ENCODE measurements around the gene ATOX1. TPM values are rescaled to one million over a fixed set of nuclear protein-coding genes. Genes with fewer than 3 reads are reported as not detected.
A peak's percentile ranks its signal among the peaks of the same experiment; 100 is the strongest.

The ATOX1 gene
- total RNA-seq, 2 donors from 2014 or later: 6.3 to 39.7 TPM

- H3K9me3 ChIP-seq: no peaks in the 10 kb centered on the region
- intact Hi-C loops (cut with DNase I): no loop called here
- ATAC-seq: no peak
- H3K4me1 ChIP-seq: no peaks in the 10 kb centered on the region
- no peak for DNase-seq
- no peaks in the 10 kb centered on the region for H3K27me3 ChIP-seq
- H3K4me3 ChIP-seq: no peak overlapping the region
- H3K27ac ChIP-seq: no peak overlapping the region
- TF ChIP-seq CTCF (IDR thresholded peaks at IDR 0.05): no peak
- TF ChIP-seq POLR2A (IDR thresholded peaks at IDR 0.05): no peak
- no peaks in the 10 kb centered on the region for H3K36me3 ChIP-seq (replicated peaks in 1 of 2; ENCODE audit: insufficient read depth in 1 of 2, low read depth in 2 of 2)
Observed at GRCh38 chr5:151722546-151722945, 35.9 kb downstream of the ATOX1 start.

DNA sequence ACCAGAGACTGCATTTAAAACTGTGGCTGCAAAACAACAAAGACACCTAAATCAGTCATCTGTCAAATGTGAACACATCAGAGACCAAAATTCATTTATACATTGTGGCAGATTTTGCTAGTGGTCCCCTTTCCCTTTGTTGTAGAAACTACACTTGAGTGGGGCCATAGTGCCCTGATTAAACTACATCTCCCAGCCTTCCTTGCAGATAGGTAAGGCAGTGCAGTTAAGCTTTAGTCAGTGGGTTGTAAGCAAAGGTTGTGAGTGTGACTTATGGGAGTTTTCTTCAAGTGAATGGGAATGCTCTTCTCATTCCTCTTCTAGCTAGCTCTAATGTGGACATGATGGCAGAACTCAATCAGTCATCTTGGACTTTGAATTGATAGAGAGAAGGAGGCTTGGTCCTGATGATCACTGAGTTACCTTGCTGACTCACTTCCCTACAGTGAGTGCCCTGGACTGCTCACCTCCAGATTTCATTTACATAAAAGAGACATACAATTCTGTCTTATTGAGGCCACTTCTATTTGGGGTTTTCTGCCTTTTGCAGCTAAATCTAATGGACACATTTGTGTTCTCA, 36.5 kb downstream of the ATOX1 start:
- Histone ChIP-seq H3K4me1 (no peaks in the 10 kb centered on the region), H3K9me3 (no peaks in the 10 kb centered on the region), H3K36me3 (replicated peaks in 1 of 2; ENCODE audit: insufficient read depth in 1 of 2, low read depth in 2 of 2) (no peaks in the 10 kb centered on the region), H3K27me3 (no peaks in the 10 kb centered on the region), H3K27ac (no peak overlapping the region), H3K4me3 (no peak overlapping the region)
- TF ChIP-seq POLR2A (IDR thresholded peaks at IDR 0.05) (no peak), CTCF (IDR thresholded peaks at IDR 0.05) (no peak)
- intact Hi-C loops (cut with DNase I): no loop called here
- no peak for DNase-seq
- ATAC-seq: no peak

DNA sequence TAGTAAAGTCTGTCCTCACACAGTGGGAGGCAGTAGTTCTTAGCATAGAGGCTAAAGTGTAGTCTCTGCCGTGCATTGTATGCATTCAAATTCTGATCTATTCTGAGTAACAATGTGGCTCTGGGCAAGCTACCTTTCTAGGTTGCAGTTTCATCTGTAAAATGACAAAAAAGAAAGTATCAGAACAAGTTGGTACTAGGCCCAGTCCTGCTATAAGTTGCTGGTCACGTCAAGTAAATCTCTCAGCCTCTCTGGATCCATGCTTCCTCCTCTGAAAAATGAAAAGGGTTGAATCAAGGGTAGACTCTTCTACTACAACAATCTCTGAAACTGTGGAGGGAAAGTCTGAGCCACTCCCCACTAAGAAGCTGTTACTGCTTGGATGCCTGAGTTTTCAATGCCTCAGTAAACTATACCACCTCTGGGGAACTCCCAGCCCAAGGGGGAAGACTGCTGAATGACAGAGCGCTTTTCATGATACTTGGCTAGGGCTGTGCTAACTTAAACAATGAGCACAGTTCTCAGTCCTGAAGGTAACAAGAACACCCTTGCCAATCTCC, 37.3 kb downstream of the ATOX1 start:
- H3K9me3 ChIP-seq: no peaks in the 10 kb centered on the region
- ATAC-seq: no peak
- intact Hi-C loops (cut with DNase I): no loop called here
- 85 to 97% methylated on average over 3 of the region's 3 CpGs for WGBS, 2 donors
- H3K36me3 ChIP-seq (replicated peaks in 1 of 2; ENCODE audit: insufficient read depth in 1 of 2, low read depth in 2 of 2): no peaks in the 10 kb centered on the region
- H3K4me1 ChIP-seq: no peaks in the 10 kb centered on the region
- no peak overlapping the region for H3K4me3 ChIP-seq
- no peaks in the 10 kb centered on the region for H3K27me3 ChIP-seq
- TF ChIP-seq CTCF (IDR thresholded peaks at IDR 0.05) (no peak), POLR2A (IDR thresholded peaks at IDR 0.05) (no peak)
- no peak overlapping the region for H3K27ac ChIP-seq
- no peak for DNase-seq

DNA sequence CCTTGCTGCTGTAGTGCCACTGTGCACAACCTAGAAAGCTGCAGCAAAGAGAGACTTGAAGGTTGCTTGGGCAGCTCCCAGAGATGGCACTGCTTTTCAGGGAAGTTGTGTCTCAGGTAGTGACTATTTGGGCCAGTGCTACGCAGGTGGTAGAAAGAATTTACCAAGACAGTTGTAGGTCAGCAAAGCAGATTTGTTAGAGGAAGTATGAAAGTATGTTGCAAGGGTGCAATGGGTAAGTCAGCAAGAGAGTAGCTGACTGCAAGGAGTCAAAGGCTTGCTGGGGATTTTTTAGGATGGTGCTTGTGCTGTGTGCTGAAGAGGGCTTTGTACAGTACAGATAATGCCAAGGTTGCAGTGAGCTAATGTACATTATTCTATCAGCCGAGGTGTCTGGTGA, 38.2 kb downstream of the ATOX1 start:
- H3K4me3 ChIP-seq: no peak overlapping the region
- DNase-seq (no peak), ATAC-seq (no peak)
- H3K36me3 ChIP-seq (replicated peaks in 1 of 2; ENCODE audit: insufficient read depth in 1 of 2, low read depth in 2 of 2): no peaks in the 10 kb centered on the region
- no peak overlapping the region for H3K27ac ChIP-seq
- 68 to 73% methylated on average over 2 of the region's 2 CpGs for WGBS, 2 donors
- no peaks in the 10 kb centered on the region for H3K4me1 ChIP-seq
- H3K27me3 ChIP-seq: no peaks in the 10 kb centered on the region
- intact Hi-C loops (cut with DNase I): no loop called here
- H3K9me3 ChIP-seq: no peaks in the 10 kb centered on the region
- TF ChIP-seq POLR2A (IDR thresholded peaks at IDR 0.05): no peak

DNA sequence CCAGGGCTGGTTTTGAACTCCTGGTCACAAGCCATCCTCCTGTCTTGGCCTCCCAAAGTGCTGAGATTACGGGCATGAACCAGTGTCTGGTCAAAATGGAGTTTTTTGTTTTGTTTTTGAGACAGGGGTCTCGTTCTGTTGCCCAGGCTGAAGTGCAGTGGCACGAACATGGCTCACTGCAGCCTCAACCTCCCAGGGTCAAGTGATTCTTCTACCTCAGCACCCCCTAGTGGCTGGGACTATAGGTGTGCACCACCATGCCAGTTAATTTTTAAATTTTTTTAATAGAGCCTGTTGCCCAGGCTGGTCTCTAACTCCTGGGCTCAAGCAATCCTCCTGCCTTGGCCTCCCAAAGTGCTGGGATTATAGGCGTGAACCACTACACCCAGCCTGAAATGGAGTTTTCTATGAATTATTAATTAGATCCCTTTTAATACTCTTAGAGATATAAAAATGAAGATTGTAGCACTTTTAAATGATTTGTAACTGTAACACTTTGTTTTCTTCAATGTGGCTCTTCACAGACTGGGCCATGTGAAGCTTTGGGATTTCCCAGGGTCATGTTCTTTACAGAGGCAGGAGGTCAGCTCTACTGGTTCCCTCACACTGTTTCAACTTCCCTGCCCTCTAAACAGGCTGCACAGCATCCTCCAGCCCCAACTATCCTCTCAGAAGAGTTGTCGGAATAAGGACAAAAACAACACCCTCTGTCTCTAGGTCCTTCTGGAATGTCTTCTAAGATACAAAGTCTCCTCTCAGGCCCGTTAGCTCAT, 39.0 kb downstream of the ATOX1 start:
- DNase-seq (no peak), ATAC-seq (no peak)
- no peak overlapping the region for H3K4me3 ChIP-seq
- H3K9me3 ChIP-seq: no peaks in the 10 kb centered on the region
- TF ChIP-seq CTCF (IDR thresholded peaks at IDR 0.05) (peak in 5 of 7 experiments; percentile 8 to 28 (median 20)), POLR2A (IDR thresholded peaks at IDR 0.05) (no peak)
- H3K27me3 ChIP-seq: no peaks in the 10 kb centered on the region
- 78 to 84% methylated on average over 6 of the region's 6 CpGs for WGBS, 2 donors
- H3K4me1 ChIP-seq: no peaks in the 10 kb centered on the region
- intact Hi-C loops (cut with DNase I): no loop called here
- H3K27ac ChIP-seq: no peak overlapping the region
- no peaks in the 10 kb centered on the region for H3K36me3 ChIP-seq (replicated peaks in 1 of 2; ENCODE audit: insufficient read depth in 1 of 2, low read depth in 2 of 2)
